NCI-H187 (cell line): ENCODE measurements around the gene UNC79.

Experiments used
- DNase-seq, 2 experiments: peaks; one replicate each; lab custom pipeline; 2025; lab: John Stamatoyannopoulos, UW

UNC79 gene

GRCh38 chr14:93708800-93709199 is 278.1 kb downstream of the UNC79 start:
- DNase-seq, result no peak

GRCh38 chr14:93709249-93709648 is 278.5 kb downstream of the UNC79 start:
- no peak for DNase-seq

- no peak for DNase-seq
Measured at GRCh38 chr14:93712079-93712837, 281.5 kb downstream of the UNC79 start.

DNA sequence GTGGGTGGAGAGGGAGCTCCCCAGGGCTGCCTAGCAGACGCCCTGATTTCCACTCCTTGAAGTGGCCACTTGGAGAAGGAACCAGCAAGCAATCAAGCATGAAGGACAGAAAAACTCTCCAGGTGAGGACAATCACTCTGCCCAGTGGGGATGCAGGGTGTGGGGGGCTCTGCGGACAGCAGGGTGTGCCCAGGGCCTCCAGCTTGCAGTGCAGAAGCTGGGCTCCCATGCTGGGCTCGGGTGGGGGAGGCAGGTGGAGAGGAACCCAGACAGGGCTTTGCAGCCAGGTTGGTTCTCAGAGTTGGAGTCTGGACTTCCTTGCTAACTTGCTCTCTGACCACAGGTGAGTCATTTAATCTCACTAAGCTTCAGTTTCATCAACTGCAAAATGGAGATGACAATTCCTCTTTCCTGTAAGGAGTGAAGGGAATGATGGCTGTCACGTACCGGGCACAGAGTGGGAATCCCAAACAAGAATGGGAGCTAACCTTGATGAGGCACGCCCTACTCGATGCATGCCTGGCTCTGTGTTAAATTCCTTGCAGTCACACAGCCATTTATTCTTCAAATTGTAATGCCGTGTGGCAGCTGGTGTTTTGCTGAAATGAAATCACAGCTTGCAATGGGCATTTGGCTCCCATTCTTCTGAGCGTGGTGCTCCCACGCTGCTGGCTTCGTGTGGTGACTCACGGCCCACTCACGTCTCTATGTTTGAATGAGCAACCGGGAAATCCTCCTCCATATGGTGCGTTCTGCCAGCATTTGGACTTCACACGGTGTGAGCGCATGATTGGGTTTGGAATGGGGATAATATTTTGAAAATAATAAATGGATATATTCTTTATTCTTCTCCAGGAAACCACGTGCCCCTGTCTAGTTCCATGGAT is 282.3 kb downstream of the UNC79 start:
- DNase-seq, result peak; percentile 38 to 62

DNA sequence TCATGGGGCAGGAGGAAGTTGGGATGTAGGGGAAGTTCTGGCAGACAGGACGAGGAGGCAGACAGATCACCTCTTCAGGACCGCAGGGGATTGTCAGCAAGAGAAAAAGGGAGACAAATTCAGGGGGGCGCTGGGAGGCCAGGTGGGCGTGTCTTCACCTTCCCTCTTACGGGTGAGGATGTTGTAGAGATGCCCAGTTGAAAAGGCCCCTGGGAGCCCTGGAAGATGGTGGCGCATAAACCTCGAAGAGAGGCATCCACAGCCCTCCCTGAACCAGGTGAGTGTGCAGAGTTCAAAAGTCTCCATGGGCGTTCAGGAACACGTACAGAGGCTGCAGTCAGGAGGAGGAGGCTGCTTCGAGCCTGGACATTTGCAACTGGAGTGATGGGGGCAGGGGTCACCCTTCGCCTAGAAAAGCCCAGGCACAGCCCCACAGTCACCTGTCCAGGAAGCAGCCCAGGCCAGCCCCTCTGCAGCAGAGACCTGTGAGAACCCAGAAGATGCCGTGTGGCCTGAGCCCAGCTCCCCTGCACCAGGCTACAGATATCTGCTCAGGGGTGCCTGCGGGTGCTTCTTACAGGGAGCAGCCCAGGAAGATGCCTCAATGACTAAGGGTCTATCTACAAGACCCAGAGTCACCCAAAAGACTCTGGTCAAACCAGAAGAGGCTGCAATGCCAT is 283.1 kb downstream of the UNC79 start:
- DNase-seq, result no peak

- DNase-seq, result no peak
Measured at GRCh38 chr14:93714605-93715004, 283.9 kb downstream of the UNC79 start.

DNA sequence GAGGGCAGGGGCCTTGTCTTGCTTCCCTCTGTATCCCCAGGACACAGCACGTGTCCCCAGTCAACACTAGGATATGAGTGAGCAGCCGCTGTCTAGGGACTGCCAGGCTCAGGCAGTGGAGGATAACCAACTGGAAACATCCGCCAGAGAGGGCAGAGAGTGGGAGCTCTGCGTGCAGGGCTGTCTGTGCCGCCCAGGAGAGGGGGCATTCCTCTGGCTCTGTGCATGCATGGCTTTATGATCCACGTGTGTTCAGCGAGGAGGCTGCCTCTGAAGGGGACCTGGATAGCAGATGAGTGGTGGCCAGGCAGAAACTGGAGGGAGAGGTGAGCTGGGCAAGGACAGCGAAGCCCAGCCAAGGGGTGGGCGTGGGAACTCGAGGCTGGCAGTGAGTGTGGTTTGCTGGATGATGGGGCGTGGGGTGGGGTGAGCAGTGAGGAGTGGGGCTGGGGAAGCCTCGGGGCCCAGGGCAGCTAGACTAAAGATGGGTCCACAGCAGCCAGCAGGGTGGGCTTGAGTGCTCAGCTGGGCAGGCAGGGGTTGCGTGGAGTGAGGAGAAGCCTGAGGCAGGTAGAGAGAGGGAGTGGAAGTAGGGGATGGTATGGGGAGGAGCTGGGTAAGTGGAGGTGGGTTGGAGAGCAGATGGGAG is 284.7 kb downstream of the UNC79 start:
- DNase-seq, result no peak

DNA sequence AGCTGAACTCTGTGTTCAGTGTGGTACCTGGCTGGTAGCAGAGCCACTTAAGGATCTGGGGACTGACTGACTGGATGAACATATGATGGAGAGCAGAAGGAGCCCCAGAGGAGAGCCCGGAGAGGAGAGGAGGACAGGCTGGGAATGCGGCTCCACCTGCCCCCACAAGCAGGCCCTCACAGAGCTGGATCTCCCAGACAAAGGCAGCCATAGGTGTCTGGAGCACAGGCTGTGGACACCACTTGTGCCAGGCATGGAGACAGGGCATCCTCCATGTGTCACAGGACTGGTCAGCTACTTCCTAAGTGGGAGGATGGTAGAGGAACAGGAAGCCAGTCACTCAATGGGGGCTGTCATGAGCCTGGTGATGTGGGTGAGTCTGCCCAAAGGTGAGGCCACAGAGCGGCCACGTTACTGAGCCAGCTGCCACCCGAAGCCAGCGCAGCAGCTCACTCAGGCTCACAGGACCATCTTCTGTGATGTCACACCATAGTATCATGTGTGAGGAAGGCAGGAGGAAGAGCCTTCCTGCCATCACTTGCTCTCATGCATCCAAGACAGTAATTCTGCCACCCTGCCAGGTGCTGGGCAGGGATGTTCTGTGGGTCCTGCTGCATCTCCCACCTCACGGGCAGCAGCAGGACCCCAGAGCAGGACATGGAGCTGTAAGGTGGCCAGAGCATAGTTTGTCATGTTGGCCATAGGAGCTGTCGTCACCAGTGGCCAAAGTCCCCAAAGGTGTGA is 285.4 kb downstream of the UNC79 start:
- DNase-seq, result no peak

GRCh38 chr14:93716746-93717667 is 286.3 kb downstream of the UNC79 start:
- DNase-seq, result no peak

GRCh38 chr14:93717668-93718320 is 287.1 kb downstream of the UNC79 start:
- no peak for DNase-seq

DNA sequence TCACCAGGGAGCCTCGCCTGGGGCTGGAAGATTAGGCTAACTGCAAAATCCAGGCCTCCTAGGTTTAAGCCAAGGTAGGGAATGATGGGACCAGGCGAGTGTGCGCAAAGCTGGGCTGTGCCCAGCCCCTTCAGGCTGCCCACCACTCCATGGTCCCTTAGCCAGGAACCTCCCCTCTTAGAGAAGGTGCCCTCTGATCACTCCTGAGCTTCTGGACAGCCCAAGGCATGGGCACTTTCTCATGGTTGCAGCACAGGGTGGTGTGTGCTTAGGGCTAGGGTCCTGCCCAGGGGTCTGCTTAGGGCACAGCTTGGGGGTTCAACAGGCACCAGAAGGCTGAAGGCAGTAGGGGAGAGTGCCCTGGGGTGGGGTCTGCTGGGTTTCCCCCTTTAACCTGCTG is 288.5 kb downstream of the UNC79 start:
- no peak for DNase-seq

GRCh38 chr14:93720076-93720815 is 289.5 kb downstream of the UNC79 start:
- DNase-seq, result no peak

- DNase-seq, result no peak
Measured at GRCh38 chr14:93720981-93721483, 290.3 kb downstream of the UNC79 start.

DNA sequence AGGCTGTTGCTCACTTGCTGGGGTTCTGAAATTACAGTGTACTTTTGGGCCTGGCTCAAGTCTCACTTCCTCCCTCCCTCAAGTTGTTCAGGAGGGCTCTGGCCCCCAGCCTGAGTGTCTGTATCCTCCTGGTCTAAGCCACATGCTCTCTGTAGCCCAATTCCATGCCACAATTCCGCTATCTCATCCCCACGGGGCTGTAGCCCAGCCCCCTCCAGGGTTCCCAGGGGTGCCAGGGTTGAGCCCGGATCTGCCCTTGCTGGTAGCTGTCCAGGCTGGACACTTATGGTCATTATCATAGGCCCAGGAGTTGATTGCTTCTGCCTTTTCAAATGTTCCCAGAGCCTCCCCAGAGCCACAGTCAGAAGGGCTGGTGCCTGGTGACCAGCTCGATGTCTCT is 292.3 kb downstream of the UNC79 start:
- DNase-seq, result no peak

DNA sequence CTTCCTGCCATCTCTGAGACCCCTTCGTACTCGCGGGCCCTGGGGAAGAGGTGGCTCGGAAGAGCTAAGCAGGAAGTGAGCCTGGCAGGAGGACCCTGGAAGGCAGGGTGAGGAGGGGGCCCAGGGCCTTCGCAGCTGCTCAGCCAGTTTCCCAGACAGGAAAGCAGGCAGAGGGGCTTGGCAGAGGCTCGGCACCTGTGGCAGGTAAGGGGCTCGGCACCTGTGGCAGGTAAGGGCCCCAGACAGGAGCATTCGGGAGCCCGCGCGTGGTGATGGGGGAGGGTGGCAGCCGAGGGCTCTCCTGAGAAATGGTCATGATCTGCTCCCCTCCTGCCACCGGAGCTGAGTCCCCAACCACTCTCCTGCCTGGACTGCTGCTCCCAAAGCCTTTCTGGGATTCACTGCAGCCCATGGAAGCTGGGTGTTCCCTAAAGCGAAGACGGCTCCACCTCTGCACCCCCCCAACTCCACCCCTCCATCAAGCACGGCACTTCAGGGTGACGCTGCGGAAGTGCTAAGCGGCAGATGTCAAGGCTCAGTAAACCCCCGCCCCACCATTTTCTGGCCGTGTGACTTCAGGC is 294.4 kb downstream of the UNC79 start:
- DNase-seq, result no peak

- DNase-seq, result no peak
Measured at GRCh38 chr14:93725993-93726392, 295.3 kb downstream of the UNC79 start.

GRCh38 chr14:93727039-93727740 is 296.5 kb downstream of the UNC79 start:
- DNase-seq, result no peak
